ENCODE measurements around the gene ARHGEF16.

The ARHGEF16 gene

DNA sequence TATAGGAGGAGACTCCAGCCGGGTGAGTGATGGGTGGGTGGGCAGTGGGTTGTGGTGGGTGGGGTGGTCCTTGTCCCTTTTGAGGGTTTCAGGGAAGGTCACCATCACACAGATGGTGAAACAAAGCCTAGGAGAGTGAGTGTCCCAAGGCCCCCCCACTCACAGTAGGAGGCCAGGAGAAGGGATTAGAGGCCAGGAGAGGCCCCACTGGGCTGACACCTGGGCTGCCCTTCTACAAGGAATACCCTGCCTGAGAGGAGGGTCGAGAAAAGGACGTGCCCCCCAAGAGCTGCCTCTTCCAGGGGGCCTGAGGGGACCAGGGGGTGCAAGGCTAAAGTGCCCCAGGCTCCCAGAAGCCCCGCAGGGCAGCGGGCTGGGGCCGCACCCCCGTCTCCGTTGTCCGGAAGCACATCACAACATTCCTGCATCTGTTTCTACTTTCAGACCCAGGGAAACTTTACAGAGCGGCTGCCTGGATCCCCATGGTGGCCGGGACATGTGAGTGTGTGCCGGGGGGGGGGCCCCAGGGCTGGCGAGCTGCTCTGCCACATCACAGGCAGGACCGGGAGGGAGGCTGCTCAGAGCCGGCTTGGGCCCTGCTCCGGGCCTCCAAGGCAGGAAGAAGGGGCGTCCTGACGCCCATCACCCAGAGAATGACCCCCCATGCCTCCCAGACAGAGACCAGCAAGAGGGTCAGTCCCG lies 68.2 kb downstream of the ARHGEF16 start:
- TF ChIP-seq, protein P1, sequence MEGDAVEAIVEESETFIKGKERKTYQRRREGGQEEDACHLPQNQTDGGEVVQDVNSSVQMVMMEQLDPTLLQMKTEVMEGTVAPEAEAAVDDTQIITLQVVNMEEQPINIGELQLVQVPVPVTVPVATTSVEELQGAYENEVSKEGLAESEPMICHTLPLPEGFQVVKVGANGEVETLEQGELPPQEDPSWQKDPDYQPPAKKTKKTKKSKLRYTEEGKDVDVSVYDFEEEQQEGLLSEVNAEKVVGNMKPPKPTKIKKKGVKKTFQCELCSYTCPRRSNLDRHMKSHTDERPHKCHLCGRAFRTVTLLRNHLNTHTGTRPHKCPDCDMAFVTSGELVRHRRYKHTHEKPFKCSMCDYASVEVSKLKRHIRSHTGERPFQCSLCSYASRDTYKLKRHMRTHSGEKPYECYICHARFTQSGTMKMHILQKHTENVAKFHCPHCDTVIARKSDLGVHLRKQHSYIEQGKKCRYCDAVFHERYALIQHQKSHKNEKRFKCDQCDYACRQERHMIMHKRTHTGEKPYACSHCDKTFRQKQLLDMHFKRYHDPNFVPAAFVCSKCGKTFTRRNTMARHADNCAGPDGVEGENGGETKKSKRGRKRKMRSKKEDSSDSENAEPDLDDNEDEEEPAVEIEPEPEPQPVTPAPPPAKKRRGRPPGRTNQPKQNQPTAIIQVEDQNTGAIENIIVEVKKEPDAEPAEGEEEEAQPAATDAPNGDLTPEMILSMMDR (IDR thresholded peaks at IDR 0.05; ENCODE audit: insufficient read depth, low read length, missing control alignments) = no peak
- DNase-seq (ENCODE audit: low read depth, low spot score) = peak; percentile 47
- no peak overlapping the region for H3K4me3 ChIP-seq (ENCODE audit: low read depth, low read length)
- POLR2A ChIA-PET = interaction anchor here (0.8 to 1.0 kb wide), 2 partner anchors 9 to 20 kb away, joined by 3 read pairs; no protein-coding TSS in a partner anchor
- CTCF ChIA-PET = interaction anchor here (1.3 kb wide), 1 partner anchor 7 kb away, joined by 4 read pairs; no protein-coding TSS in a partner anchor

DNA sequence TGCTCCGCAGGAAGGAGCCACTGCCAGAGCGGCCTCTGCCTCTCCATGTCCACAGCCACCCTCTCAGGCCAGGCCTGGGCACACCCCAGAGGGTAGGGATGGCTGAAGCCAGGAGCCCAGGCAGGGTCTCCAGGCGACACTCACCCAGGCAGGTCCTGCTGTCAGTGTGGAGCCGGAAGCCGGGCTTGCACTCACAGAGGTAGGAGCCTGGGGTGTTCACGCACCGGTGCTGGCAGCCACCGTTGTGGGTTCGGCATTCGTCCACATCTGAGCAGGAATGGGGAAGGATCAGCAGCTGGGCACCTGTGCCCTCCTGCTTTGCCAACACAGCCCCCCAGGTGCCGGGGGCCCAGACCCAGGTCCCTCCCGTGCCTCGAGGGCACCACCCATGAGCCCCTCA lies 69.5 kb downstream of the ARHGEF16 start:
- no peak for DNase-seq (ENCODE audit: low read depth, low spot score)
- ChIA-PET CTCF (interaction anchor here (1.0 kb wide), 1 partner anchor 96 kb away, joined by 3 read pairs; no protein-coding TSS in a partner anchor), POLR2A (no interaction called here)
- no peak overlapping the region for H3K4me3 ChIP-seq (ENCODE audit: low read depth, low read length)
- TF ChIP-seq, protein P1 (IDR thresholded peaks at IDR 0.05; ENCODE audit: insufficient read depth, low read length, missing control alignments) = no peak

DNA sequence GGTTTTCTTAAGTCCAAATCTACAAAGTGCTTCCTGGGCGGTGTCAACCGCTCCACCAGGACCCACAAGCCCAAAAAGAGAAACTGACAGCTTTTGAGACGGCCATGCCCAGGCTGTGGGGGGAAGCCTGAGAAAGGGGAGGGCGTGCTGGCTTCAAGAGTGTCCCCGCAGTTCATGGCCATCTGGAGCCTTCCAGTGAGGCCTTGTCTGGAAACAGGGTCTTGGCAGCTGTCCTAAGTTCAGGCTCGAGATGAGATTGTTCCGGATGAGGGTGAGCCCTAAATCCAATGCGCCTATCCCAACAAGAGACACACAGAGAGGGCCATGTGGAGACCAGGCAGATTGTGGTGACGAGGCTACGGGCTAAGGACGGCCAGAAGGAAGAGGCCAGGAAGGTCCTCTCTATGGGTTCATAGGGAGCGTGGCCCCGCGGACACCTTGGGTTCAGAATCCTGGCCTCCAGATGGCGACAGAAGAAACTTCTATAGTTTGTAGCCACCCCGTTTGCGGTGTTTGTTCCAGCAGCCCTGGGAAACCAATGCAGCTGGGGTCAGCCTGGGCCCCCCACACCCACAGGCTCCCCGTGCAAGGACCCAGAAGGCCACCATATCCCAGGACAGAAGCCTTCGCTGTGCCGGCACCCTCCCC lies 70.2 kb downstream of the ARHGEF16 start:
- H3K4me3 ChIP-seq (ENCODE audit: low read depth, low read length) = no peak overlapping the region
- POLR2A ChIA-PET = no interaction called here
- CTCF ChIA-PET = interaction anchor here (0.9 to 1.0 kb wide), 2 partner anchors 18 to 95 kb away, joined by 3 read pairs; no protein-coding TSS in a partner anchor
- no peak for DNase-seq (ENCODE audit: low read depth, low spot score)
- TF ChIP-seq, protein P1 (IDR thresholded peaks at IDR 0.05; ENCODE audit: insufficient read depth, low read length, missing control alignments) = no peak

DNA sequence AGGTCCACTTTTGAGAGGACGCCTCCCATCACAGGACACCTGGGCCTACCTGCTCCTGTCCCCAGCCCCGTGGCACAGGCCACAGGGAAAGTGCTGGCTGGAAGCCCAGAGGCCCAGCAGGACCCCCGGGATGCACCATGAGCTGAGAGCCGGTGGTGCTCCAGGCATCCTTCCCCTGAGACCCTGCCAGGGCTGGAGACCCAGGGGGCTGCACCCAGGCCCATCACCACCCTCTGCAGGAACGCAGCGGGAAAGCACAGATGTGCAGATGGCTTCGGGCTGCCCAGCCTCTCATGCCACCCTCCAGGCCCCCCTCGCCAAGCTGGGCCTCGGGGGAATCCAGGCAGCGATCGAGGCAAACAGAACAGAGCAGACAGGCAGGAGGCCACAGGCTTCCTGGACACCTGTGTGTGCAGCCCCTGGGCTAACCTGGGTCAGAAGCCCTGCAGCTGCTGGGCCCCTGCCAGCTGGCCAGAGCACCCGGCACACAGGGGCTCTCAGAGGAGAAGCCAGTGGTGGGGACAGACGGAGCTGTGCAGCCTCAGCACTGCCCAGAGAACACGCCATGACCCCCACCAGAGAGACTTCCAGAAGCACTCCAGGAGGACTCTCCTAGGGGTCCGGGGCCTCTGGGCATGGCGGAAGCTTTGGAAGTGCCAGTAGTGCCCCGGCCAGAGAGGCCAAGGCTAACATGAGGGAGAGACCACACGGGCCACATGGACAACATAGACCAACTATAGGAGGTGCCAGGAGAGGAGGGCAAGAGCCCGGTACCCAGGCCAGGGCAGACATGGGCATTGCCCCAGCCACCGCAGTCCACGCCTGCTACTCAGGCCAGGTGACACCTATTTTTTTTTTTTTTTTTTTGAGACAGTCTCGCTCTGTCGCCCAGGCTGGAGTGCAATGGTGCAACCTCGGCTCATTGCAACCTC lies 71.4 kb downstream of the ARHGEF16 start:
- ChIA-PET POLR2A (no interaction called here), CTCF (interaction anchor here (0.9 kb wide), 1 partner anchor 17 kb away, joined by 3 read pairs; no protein-coding TSS in a partner anchor)
- TF ChIP-seq, protein P1 (IDR thresholded peaks at IDR 0.05; ENCODE audit: insufficient read depth, low read length, missing control alignments) = no peak
- H3K4me3 ChIP-seq (ENCODE audit: low read depth, low read length) = no peak overlapping the region
- no peak for DNase-seq (ENCODE audit: low read depth, low spot score)

DNA sequence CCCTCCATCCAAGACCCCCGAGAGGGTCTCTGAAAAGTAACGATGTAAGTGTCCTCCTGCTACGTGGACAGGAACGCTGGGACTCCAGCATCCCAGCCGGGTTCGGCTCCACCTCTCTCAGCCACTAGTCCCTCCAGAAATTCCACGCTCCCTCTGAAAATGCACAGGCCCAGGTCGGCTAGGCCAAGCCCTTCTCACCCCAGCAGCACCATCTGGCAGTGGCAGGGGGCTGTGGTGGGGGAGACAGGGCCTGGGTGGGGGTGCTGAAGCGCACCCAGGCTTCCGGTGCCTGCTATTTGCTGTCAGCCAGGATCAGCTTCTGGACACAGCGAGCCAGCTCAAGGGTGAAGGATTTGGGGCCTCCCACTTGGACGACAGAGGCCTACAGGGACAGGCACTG lies 73.3 kb downstream of the ARHGEF16 start:
- TF ChIP-seq, protein P1 (IDR thresholded peaks at IDR 0.05; ENCODE audit: insufficient read depth, low read length, missing control alignments) = no peak
- no peak for DNase-seq (ENCODE audit: low read depth, low spot score)
- ChIA-PET POLR2A (no interaction called here), CTCF (interaction anchor here (3.6 kb wide), 1 partner anchor 10 kb away, joined by 21 read pairs; no protein-coding TSS in a partner anchor)
- no peak overlapping the region for H3K4me3 ChIP-seq (ENCODE audit: low read depth, low read length)
